Esophagus (tissue), 2 donors: ENCODE data around the gene PPP1R9B. TPM values are rescaled to one million over a fixed set of nuclear protein-coding genes. Genes with fewer than 3 reads are reported as not detected.

Experiments used
- H3K27ac ChIP-seq, 2 donors: one replicate each; pipeline ENCODE4 v1.5.1; 2013; ENCODE audit warnings: low read depth in 2 of 2, mild to moderate bottlenecking in 2 of 2, inconsistent platforms in 1 of 2, low read length in 1 of 2, moderate library complexity in 1 of 2
- H3K27me3 ChIP-seq, 2 donors: one replicate each; pipeline ENCODE4 v1.6.1; 2013; ENCODE audit warnings: low read length in 2 of 2, control low read depth in 1 of 2, mild to moderate bottlenecking in 1 of 2; ENCODE audit not compliant: insufficient read depth in 2 of 2, control insufficient read depth in 1 of 2
- H3K36me3 ChIP-seq, 2 donors: one replicate each; pipeline ENCODE4 v1.6.1; 2013; ENCODE audit warnings: low read length in 1 of 2; ENCODE audit not compliant: control insufficient read depth in 2 of 2, insufficient read depth in 2 of 2
- H3K4me1 ChIP-seq, 2 donors: one replicate each; pipeline ENCODE4 v1.6.1; 2013; ENCODE audit warnings: low read length in 1 of 2; ENCODE audit not compliant: control insufficient read depth in 2 of 2, insufficient read depth in 2 of 2
- H3K4me3 ChIP-seq, 2 donors: one replicate each; pipeline ENCODE4 v1.5.1; 2013; ENCODE audit warnings: low read length in 2 of 2, mild to moderate bottlenecking in 2 of 2, low read depth in 1 of 2, moderate library complexity in 1 of 2
- H3K9me3 ChIP-seq, 2 donors: one replicate each; pipeline ENCODE4 v1.6.1; 2013; ENCODE audit warnings: mild to moderate bottlenecking in 2 of 2, low read depth in 1 of 2, low read length in 1 of 2, moderate library complexity in 1 of 2; ENCODE audit not compliant: control insufficient read depth in 2 of 2, insufficient read depth in 1 of 2
- WGBS, 2 donors: extraction: QIAGEN DNeasy Blood & Tissue Kit; methylation state at CpG; one replicate each; pipeline ENCODE4 v1.1.7; 2013; 5-methylcytosine and 5-hydroxymethylcytosine counted together
- polyA plus RNA-seq, 2 donors: library from polyadenylated mRNA; stranded (reverse); fragments of 200-250 nt; gene quantifications; one replicate each; pipeline ENCODE4 v1.2.3, GENCODE V29; 2013
- donor health status: healthy with polysubstance abuse.
- donor health status: Bipolar disorder and iron deficiency.

The PPP1R9B gene
- polyA plus RNA-seq, 2 donors: 15.4 to 31.3 TPM

GRCh38 chr17:50111673-50112655 lies 38.5 kb downstream of the PPP1R9B start:
- 60 to 63% methylated on average over 14 of the region's 14 CpGs for WGBS, 2 donors
- Histone ChIP-seq H3K27ac (peak overlapping the region; percentile 39 to 65), H3K4me3 (no peak overlapping the region)

GRCh38 chr17:50110591-50111349 lies 39.7 kb downstream of the PPP1R9B start:
- 76 to 85% methylated on average over 19 of the region's 19 CpGs for WGBS, 2 donors
- peaks cover 6 to 12% of the 10 kb centered on the region in 2 donors for H3K36me3 ChIP-seq
- no peaks in the 10 kb centered on the region for H3K27me3 ChIP-seq
- H3K27ac ChIP-seq: peak overlapping the region; percentile 19 to 39
- H3K4me3 ChIP-seq: no peak overlapping the region
- peaks cover 4 to 22% of the 10 kb centered on the region in 2 donors for H3K4me1 ChIP-seq
- no peaks in the 10 kb centered on the region for H3K9me3 ChIP-seq

More at GRCh38 chr17:50111673-50112655, 38.5 kb downstream of the PPP1R9B start:
- no peaks in the 10 kb centered on the region for H3K27me3 ChIP-seq
- H3K9me3 ChIP-seq: no peaks in the 10 kb centered on the region
- peaks cover 4 to 21% of the 10 kb centered on the region in 2 donors for H3K4me1 ChIP-seq
- peaks cover 5 to 9% of the 10 kb centered on the region in 2 donors for H3K36me3 ChIP-seq

DNA sequence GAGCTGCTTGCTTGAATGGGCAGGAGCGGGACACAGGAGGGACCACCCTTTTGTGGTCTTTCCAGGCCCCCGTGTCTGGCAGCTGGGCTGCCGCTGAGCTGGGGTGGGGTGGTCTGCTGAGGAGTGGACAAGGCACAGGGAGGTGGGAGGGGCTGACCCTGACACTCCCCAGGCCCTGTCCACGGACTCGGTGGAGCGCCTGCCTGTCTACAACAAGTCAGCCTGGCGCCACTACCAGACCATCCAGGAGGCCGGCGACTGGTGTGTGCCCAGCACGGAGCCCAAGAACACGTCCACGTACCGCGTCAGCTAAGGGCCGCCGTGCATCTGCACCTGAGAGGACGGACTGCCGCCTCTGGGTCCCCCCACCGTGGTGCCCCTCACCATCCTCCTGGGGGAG lies 40.7 kb downstream of the PPP1R9B start:
- peaks cover 8 to 17% of the 10 kb centered on the region in 2 donors for H3K36me3 ChIP-seq
- no peak overlapping the region for H3K4me3 ChIP-seq

GRCh38 chr17:50109207-50109606 lies 41.3 kb downstream of the PPP1R9B start:
- Histone ChIP-seq H3K36me3 (peaks cover 8 to 17% of the 10 kb centered on the region in 2 donors), H3K27me3 (no peaks in the 10 kb centered on the region), H3K4me1 (peaks cover 6 to 22% of the 10 kb centered on the region in 2 donors), H3K9me3 (no peaks in the 10 kb centered on the region), H3K4me3 (no peak overlapping the region), H3K27ac (no peak overlapping the region)
- WGBS, 2 donors: 79 to 96% methylated on average over 7 of the region's 7 CpGs

More for the DNA sequence above, 40.7 kb downstream of the PPP1R9B start:
- 91% methylated on average over 19 of the region's 19 CpGs for WGBS, 2 donors
- Histone ChIP-seq H3K4me1 (peaks cover 6 to 22% of the 10 kb centered on the region in 2 donors), H3K9me3 (no peaks in the 10 kb centered on the region), H3K27ac (no peak overlapping the region), H3K27me3 (no peaks in the 10 kb centered on the region)

- Histone ChIP-seq H3K27ac (no peak overlapping the region), H3K9me3 (no peaks in the 10 kb centered on the region), H3K27me3 (no peaks in the 10 kb centered on the region), H3K4me3 (no peak overlapping the region), H3K4me1 (peaks cover 6 to 19% of the 10 kb centered on the region in 2 donors), H3K36me3 (peaks cover 8 to 17% of the 10 kb centered on the region in 2 donors)
- 86% methylated on average over 8 to 9 of the region's 9 CpGs for WGBS, 2 donors
These were observed 41.9 kb downstream of the PPP1R9B start for GRCh38 chr17:50108556-50108955.

DNA sequence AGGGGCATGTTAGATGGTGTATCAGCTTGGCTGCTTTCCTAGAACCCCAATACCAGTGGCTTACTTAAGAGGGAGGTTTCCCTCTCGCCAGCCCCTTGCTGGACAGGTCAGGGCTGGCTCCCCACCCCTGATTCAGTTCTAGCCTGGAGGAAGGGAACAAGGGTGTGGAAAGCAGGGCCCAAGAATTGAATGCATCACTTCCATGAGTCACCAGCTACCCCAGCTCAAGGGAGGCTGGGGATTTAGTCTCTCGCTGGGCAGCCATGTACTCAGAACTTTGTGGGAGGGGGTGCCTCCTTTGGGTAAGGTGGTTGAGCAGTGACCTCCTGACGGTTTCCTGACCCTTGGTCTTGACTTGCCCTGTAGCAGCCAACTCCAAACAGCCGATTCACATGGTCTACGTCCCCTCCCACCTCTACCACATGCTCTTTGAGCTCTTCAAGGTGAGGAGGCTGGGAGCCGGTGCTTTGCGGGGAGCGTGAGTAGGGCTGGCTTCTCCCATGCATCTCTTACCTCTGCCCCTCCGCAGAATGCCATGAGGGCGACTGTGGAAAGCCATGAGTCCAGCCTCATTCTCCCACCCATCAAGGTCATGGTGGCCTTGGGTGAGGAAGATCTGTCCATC lies 42.6 kb downstream of the PPP1R9B start:
- Histone ChIP-seq H3K27ac (peak overlapping the region in 1 of 2 donors; percentile 27), H3K4me3 (no peak overlapping the region), H3K36me3 (peaks cover 8 to 20% of the 10 kb centered on the region in 2 donors), H3K27me3 (no peaks in the 10 kb centered on the region), H3K9me3 (no peaks in the 10 kb centered on the region), H3K4me1 (peaks cover 6 to 18% of the 10 kb centered on the region in 2 donors)
- WGBS, 2 donors: 82 to 86% methylated on average over 10 of the region's 10 CpGs

DNA sequence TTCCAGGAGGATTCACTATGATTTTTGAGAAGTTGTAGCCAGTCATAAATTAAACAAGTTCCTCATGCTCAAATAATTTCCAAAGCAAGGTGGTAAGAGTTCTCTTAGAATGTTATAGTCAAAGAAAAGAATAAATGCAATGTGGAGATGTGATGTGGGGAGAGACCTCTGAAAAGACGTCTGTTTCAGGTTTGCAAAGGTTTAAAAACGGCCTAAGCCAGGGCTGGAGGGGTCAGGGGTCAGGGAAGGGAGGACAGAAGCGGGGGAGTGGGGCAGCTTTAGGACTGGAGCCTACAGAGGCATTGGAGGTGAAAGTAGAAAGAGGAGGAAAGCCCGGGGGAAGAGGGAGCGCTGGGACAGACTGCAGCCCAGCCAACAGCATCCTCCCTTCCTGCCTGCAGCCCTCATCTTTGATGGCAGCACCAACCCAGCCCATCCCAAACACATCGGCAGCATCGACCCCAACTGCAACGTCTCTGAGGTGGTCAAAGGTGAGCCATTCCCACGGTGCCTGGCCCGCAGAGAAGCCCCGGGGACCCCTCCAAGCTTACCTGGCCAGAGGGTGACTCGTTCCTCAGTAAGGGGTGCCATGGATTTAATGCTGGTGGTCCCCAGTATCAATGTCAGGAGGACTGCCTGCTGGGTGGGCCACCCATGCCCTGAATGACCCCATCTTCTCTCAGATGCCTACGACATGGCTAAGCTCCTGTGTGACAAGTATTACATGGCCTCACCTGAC lies 43.9 kb downstream of the PPP1R9B start:
- Histone ChIP-seq H3K27ac (no peak overlapping the region), H3K4me3 (no peak overlapping the region), H3K36me3 (peaks cover 8 to 20% of the 10 kb centered on the region in 2 donors), H3K4me1 (peaks cover 10 to 21% of the 10 kb centered on the region in 2 donors), H3K9me3 (no peaks in the 10 kb centered on the region), H3K27me3 (no peaks in the 10 kb centered on the region)
- 71 to 74% methylated on average over 13 of the region's 13 CpGs for WGBS, 2 donors

DNA sequence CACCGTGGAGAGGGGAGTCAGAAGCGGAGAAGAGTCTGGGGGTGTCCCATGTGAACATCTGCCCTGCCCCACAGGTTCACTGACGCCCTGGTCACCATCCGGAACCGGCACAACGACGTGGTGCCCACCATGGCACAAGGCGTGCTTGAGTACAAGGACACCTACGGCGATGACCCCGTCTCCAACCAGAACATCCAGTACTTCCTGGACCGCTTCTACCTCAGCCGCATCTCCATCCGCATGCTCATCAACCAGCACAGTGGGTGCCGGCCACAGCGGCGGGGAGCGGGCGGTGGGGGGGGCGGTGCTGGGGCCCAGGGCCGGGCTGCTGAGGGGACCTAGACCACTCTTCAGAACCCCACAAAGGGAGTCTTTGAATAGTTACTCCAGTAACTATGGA lies 44.7 kb downstream of the PPP1R9B start:
- no peak overlapping the region for H3K27ac ChIP-seq
- no peaks in the 10 kb centered on the region for H3K27me3 ChIP-seq
- H3K4me3 ChIP-seq: no peak overlapping the region
- peaks cover 8 to 20% of the 10 kb centered on the region in 2 donors for H3K36me3 ChIP-seq
- 90 to 95% methylated on average over 21 of the region's 21 CpGs for WGBS, 2 donors
- H3K9me3 ChIP-seq: no peaks in the 10 kb centered on the region
- peaks cover 14 to 27% of the 10 kb centered on the region in 2 donors for H3K4me1 ChIP-seq
